ENCODE measurements around the gene NKD1.

NKD1 gene

GRCh38 chr16:50683689-50684374 is 135.6 kb downstream of the NKD1 start:
- Histone ChIP-seq H3K27me3 (replicated peaks in 2 of 5; ENCODE audit: control insufficient read depth in 4 of 5, insufficient read depth in 5 of 5, low read length in 4 of 5) (no peaks in the 10 kb centered on the region), H3K4me3 (ENCODE audit: control insufficient read depth in 1 of 7, extremely low read depth in 1 of 7, insufficient read depth in 4 of 7, low read depth in 2 of 7, low read length in 6 of 7) (peak overlapping the region in 5 of 7 experiments; percentile 2 to 67 (median 40)), H3K4me1 (ENCODE audit: control extremely low read depth in 1 of 4, control insufficient read depth in 4 of 4, insufficient read depth in 4 of 4, low read length in 3 of 4) (peaks cover 36 to 72% (median 68%) of the 10 kb centered on the region in 4 experiments), H3K9me3 (ENCODE audit: control extremely low read depth in 1 of 5, control insufficient read depth in 4 of 5, insufficient read depth in 2 of 5, low read depth in 1 of 5, low read length in 4 of 5) (no peaks in the 10 kb centered on the region), H3K36me3 (ENCODE audit: control insufficient read depth in 4 of 4, insufficient read depth in 4 of 4, low read length in 3 of 4) (peaks cover 0 to 8% (median 3%) of the 10 kb centered on the region in 4 experiments), H3K27ac (ENCODE audit: insufficient read depth in 1 of 2, low read depth in 1 of 2, low read length in 2 of 2, poor library complexity in 1 of 2, severe bottlenecking in 2 of 2) (peak overlapping the region in 1 of 2 experiments; percentile 71)
- ChIA-PET POLR2A (interaction anchor here (0.9 to 1.6 kb wide), 5 partner anchors 13 to 58 kb away, joined by 3 to 7 read pairs (median 3); partner anchors contain the start of gene CYLD), CTCF (interaction anchor here (0.9 to 5.2 kb wide), 8 partner anchors 10 to 357 kb away, joined by 3 to 48 read pairs (median 3); no protein-coding TSS in a partner anchor)
- peak; percentile 83 to 98 (median 97) for DNase-seq
- WGBS (ENCODE audit: insufficient coverage): 18% methylated on average over 12 of the region's 14 CpGs

- 89% methylated on average over 11 of the region's 11 CpGs for WGBS (ENCODE audit: insufficient coverage)
- Histone ChIP-seq H3K9me3 (ENCODE audit: control extremely low read depth in 1 of 5, control insufficient read depth in 4 of 5, insufficient read depth in 2 of 5, low read depth in 1 of 5, low read length in 4 of 5) (no peaks in the 10 kb centered on the region), H3K27me3 (replicated peaks in 2 of 5; ENCODE audit: control insufficient read depth in 4 of 5, insufficient read depth in 5 of 5, low read length in 4 of 5) (no peaks in the 10 kb centered on the region), H3K4me1 (ENCODE audit: control extremely low read depth in 1 of 4, control insufficient read depth in 4 of 4, insufficient read depth in 4 of 4, low read length in 3 of 4) (peaks cover 34 to 61% (median 56%) of the 10 kb centered on the region in 4 experiments), H3K36me3 (ENCODE audit: control insufficient read depth in 4 of 4, insufficient read depth in 4 of 4, low read length in 3 of 4) (no peaks in the 10 kb centered on the region), H3K27ac (ENCODE audit: insufficient read depth in 1 of 2, low read depth in 1 of 2, low read length in 2 of 2, poor library complexity in 1 of 2, severe bottlenecking in 2 of 2) (peak overlapping the region in 1 of 2 experiments; percentile 71), H3K4me3 (ENCODE audit: control insufficient read depth in 1 of 7, extremely low read depth in 1 of 7, insufficient read depth in 4 of 7, low read depth in 2 of 7, low read length in 6 of 7) (no peak overlapping the region)
- CTCF ChIA-PET: interaction anchor here (0.7 to 5.2 kb wide), 13 partner anchors 9 to 62 kb away, joined by 3 to 48 read pairs (median 5); no protein-coding TSS in a partner anchor
- DNase-seq: peak in 2 of 3 donors; percentile 63 to 70
- POLR2A ChIA-PET: interaction anchor here (1.5 to 1.6 kb wide), 2 partner anchors 13 to 18 kb away, joined by 4 to 6 read pairs; no protein-coding TSS in a partner anchor
Observed at GRCh38 chr16:50684823-50685461, 136.7 kb downstream of the NKD1 start.

GRCh38 chr16:50685462-50686063 is 137.4 kb downstream of the NKD1 start:
- Histone ChIP-seq H3K4me1 (ENCODE audit: control extremely low read depth in 1 of 4, control insufficient read depth in 4 of 4, insufficient read depth in 4 of 4, low read length in 3 of 4) (peaks cover 30 to 55% (median 50%) of the 10 kb centered on the region in 4 experiments), H3K36me3 (ENCODE audit: control insufficient read depth in 4 of 4, insufficient read depth in 4 of 4, low read length in 3 of 4) (no peaks in the 10 kb centered on the region), H3K27me3 (replicated peaks in 2 of 5; ENCODE audit: control insufficient read depth in 4 of 5, insufficient read depth in 5 of 5, low read length in 4 of 5) (no peaks in the 10 kb centered on the region), H3K9me3 (ENCODE audit: control extremely low read depth in 1 of 5, control insufficient read depth in 4 of 5, insufficient read depth in 2 of 5, low read depth in 1 of 5, low read length in 4 of 5) (no peaks in the 10 kb centered on the region), H3K4me3 (ENCODE audit: control insufficient read depth in 1 of 7, extremely low read depth in 1 of 7, insufficient read depth in 4 of 7, low read depth in 2 of 7, low read length in 6 of 7) (no peak overlapping the region), H3K27ac (ENCODE audit: insufficient read depth in 1 of 2, low read depth in 1 of 2, low read length in 2 of 2, poor library complexity in 1 of 2, severe bottlenecking in 2 of 2) (no peak overlapping the region)
- WGBS (ENCODE audit: insufficient coverage): 89% methylated on average over 6 of the region's 8 CpGs
- ChIA-PET CTCF (interaction anchor here (0.6 to 5.2 kb wide), 12 partner anchors 10 to 61 kb away, joined by 3 to 48 read pairs (median 6); no protein-coding TSS in a partner anchor), POLR2A (interaction anchor here (1.5 kb wide), 1 partner anchor 17 kb away, joined by 4 read pairs; no protein-coding TSS in a partner anchor)
- peak in 1 of 3 donors; percentile 44 for DNase-seq

GRCh38 chr16:50688083-50688482 is 139.9 kb downstream of the NKD1 start:
- CTCF ChIA-PET: interaction anchor here (1.3 to 5.2 kb wide), 3 partner anchors 11 to 21 kb away, joined by 4 to 48 read pairs (median 9); no protein-coding TSS in a partner anchor
- Histone ChIP-seq H3K27ac (ENCODE audit: insufficient read depth in 1 of 2, low read depth in 1 of 2, low read length in 2 of 2, poor library complexity in 1 of 2, severe bottlenecking in 2 of 2) (no peak overlapping the region), H3K36me3 (ENCODE audit: control insufficient read depth in 4 of 4, insufficient read depth in 4 of 4, low read length in 3 of 4) (no peaks in the 10 kb centered on the region), H3K4me3 (ENCODE audit: control insufficient read depth in 1 of 7, extremely low read depth in 1 of 7, insufficient read depth in 4 of 7, low read depth in 2 of 7, low read length in 6 of 7) (no peak overlapping the region), H3K4me1 (ENCODE audit: control extremely low read depth in 1 of 4, control insufficient read depth in 4 of 4, insufficient read depth in 4 of 4, low read length in 3 of 4) (peaks cover 20 to 34% (median 30%) of the 10 kb centered on the region in 4 experiments), H3K27me3 (replicated peaks in 2 of 5; ENCODE audit: control insufficient read depth in 4 of 5, insufficient read depth in 5 of 5, low read length in 4 of 5) (no peaks in the 10 kb centered on the region), H3K9me3 (ENCODE audit: control extremely low read depth in 1 of 5, control insufficient read depth in 4 of 5, insufficient read depth in 2 of 5, low read depth in 1 of 5, low read length in 4 of 5) (no peaks in the 10 kb centered on the region)
- DNase-seq: no peak
- WGBS (ENCODE audit: insufficient coverage): 89% methylated on average over 11 of the region's 12 CpGs
- POLR2A ChIA-PET: interaction anchor here (0.5 kb wide), 1 partner anchor 335 kb away, joined by 4 read pairs; no protein-coding TSS in a partner anchor

GRCh38 chr16:50688867-50689266 is 140.7 kb downstream of the NKD1 start:
- CTCF ChIA-PET: no interaction called here
- H3K27ac ChIP-seq (ENCODE audit: insufficient read depth in 1 of 2, low read depth in 1 of 2, low read length in 2 of 2, poor library complexity in 1 of 2, severe bottlenecking in 2 of 2): no peak overlapping the region
- DNase-seq: no peak

GRCh38 chr16:50690177-50690576 is 142.0 kb downstream of the NKD1 start:
- ChIA-PET POLR2A (no interaction called here), CTCF (interaction anchor here (1.3 to 2.3 kb wide), 4 partner anchors 17 to 30 kb away, joined by 3 to 6 read pairs (median 6); no protein-coding TSS in a partner anchor)
- Histone ChIP-seq H3K27me3 (replicated peaks in 2 of 5; ENCODE audit: control insufficient read depth in 4 of 5, insufficient read depth in 5 of 5, low read length in 4 of 5) (no peaks in the 10 kb centered on the region), H3K27ac (ENCODE audit: insufficient read depth in 1 of 2, low read depth in 1 of 2, low read length in 2 of 2, poor library complexity in 1 of 2, severe bottlenecking in 2 of 2) (no peak overlapping the region), H3K4me3 (ENCODE audit: control insufficient read depth in 1 of 7, extremely low read depth in 1 of 7, insufficient read depth in 4 of 7, low read depth in 2 of 7, low read length in 6 of 7) (no peak overlapping the region), H3K9me3 (ENCODE audit: control extremely low read depth in 1 of 5, control insufficient read depth in 4 of 5, insufficient read depth in 2 of 5, low read depth in 1 of 5, low read length in 4 of 5) (no peaks in the 10 kb centered on the region), H3K4me1 (ENCODE audit: control extremely low read depth in 1 of 4, control insufficient read depth in 4 of 4, insufficient read depth in 4 of 4, low read length in 3 of 4) (peaks cover 3 to 28% (median 18%) of the 10 kb centered on the region in 4 experiments), H3K36me3 (ENCODE audit: control insufficient read depth in 4 of 4, insufficient read depth in 4 of 4, low read length in 3 of 4) (no peaks in the 10 kb centered on the region)
- no peak for DNase-seq
- no CpG with 5 or more reads among the region's 2 CpGs for WGBS (ENCODE audit: insufficient coverage)

More at GRCh38 chr16:50688867-50689266, 140.7 kb downstream of the NKD1 start:
- Histone ChIP-seq H3K4me1 (ENCODE audit: control extremely low read depth in 1 of 4, control insufficient read depth in 4 of 4, insufficient read depth in 4 of 4, low read length in 3 of 4) (peaks cover 14 to 33% (median 27%) of the 10 kb centered on the region in 4 experiments), H3K36me3 (ENCODE audit: control insufficient read depth in 4 of 4, insufficient read depth in 4 of 4, low read length in 3 of 4) (no peaks in the 10 kb centered on the region), H3K9me3 (ENCODE audit: control extremely low read depth in 1 of 5, control insufficient read depth in 4 of 5, insufficient read depth in 2 of 5, low read depth in 1 of 5, low read length in 4 of 5) (no peaks in the 10 kb centered on the region), H3K4me3 (ENCODE audit: control insufficient read depth in 1 of 7, extremely low read depth in 1 of 7, insufficient read depth in 4 of 7, low read depth in 2 of 7, low read length in 6 of 7) (no peak overlapping the region), H3K27me3 (replicated peaks in 2 of 5; ENCODE audit: control insufficient read depth in 4 of 5, insufficient read depth in 5 of 5, low read length in 4 of 5) (no peaks in the 10 kb centered on the region)
- WGBS (ENCODE audit: insufficient coverage): no CpG with 5 or more reads among the region's 3 CpGs
- POLR2A ChIA-PET: no interaction called here

All from common myeloid progenitor, CD34-positive (primary cell).